IPS-18c (cell line): ENCODE data around the gene NCOA4.

ENCODE experiments used
- H3K4me3 ChIP-seq: 2 replicates; pipeline ENCODE4 v1.7.0; 2013; ENCODE audit warnings: low read depth, mild to moderate bottlenecking, low read length, moderate library complexity; ENCODE audit not compliant: insufficient read depth
- H3K9me3 ChIP-seq: one replicate; pipeline ENCODE4 v1.6.1; 2013; ENCODE audit warnings: mild to moderate bottlenecking, low read length, moderate library complexity; ENCODE audit not compliant: control insufficient read depth, insufficient read depth

The NCOA4 gene

GRCh38 chr10:46028584-46029460, 1.6 kb downstream of the NCOA4 start:
- Histone ChIP-seq H3K4me3 (no peak overlapping the region), H3K9me3 (no peaks in the 10 kb centered on the region)

DNA sequence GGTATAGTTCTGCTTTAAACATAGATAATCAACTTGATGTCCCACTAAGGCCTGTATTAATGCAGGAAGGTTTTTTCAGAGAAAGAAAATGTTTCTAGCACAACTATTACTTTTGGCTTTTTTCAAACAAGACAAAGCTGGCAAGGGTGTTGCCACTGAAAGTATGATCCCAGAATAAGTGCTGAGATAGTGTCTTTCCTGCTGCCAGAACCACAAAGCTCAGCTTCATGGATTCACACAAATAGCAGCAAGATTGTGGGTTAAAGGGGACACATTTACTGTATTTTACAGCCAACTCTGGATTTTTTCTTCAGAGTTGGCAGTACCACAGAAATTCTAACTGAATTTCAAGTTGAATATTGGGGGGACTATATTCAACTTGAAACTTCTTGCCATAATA, 4.3 kb downstream of the NCOA4 start:
- no peak overlapping the region for H3K4me3 ChIP-seq
- no peaks in the 10 kb centered on the region for H3K9me3 ChIP-seq

DNA sequence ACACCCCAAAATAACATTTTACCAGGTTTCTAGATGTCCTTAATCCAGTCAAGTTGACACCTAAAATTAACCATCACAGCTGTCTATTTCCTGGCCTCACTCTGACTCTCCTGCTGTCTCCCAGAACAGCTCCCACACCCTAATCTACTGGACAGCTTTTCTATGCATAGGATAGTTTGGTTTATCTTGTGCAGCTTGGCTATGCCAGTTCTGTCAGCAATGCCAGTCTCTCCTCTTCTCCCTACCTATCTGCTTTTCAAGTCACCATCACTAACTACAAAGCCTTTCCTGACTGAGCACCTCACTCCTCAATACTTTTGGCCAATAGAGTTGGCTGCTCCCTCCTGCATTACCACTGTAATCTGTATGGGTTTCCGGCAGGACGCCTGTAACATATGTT, 5.0 kb downstream of the NCOA4 start:
- no peak overlapping the region for H3K4me3 ChIP-seq

DNA sequence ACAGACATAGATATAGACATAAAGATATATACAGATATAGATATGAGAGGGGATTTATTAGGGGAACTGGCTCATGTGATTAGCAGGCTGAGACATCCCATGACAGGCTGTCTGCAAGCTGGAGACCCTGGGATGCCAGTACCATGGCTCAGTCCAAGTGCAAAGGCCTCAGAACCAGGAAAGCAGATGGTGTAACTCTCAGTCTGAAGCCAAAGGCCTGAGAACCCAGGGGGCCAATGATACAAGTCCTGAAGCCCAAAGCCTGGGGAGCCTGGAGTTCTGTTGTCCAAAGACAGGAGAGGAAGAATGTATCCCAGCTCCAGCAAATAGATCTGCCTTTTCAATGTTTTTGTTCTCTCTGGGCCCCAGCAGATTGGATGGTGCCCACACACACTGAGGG, 5.5 kb downstream of the NCOA4 start:
- H3K4me3 ChIP-seq, result no peak overlapping the region
- no peaks in the 10 kb centered on the region for H3K9me3 ChIP-seq

More for the DNA sequence above, 5.0 kb downstream of the NCOA4 start:
- H3K9me3 ChIP-seq, result no peaks in the 10 kb centered on the region

- Histone ChIP-seq H3K4me3 (peak overlapping the region; percentile 52), H3K9me3 (no peaks in the 10 kb centered on the region)
Observed at GRCh38 chr10:46022978-46023702, 7.3 kb downstream of the NCOA4 start.

DNA sequence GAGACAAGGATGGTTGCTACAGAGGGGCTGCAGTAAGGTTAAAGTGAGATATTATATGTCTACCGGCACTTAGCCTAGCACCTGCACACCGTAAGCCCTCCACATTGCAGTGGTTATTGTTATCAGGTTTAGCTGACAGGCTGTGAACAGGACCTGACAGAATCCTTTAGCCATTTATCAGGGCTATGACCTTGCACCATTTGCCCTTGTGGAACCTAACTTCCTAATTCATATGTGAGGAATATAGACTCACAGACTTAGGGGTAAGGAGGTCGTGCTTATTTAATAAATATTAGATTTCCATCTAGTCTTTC, 10.1 kb downstream of the NCOA4 start:
- Histone ChIP-seq H3K4me3 (no peak overlapping the region), H3K9me3 (no peaks in the 10 kb centered on the region)

DNA sequence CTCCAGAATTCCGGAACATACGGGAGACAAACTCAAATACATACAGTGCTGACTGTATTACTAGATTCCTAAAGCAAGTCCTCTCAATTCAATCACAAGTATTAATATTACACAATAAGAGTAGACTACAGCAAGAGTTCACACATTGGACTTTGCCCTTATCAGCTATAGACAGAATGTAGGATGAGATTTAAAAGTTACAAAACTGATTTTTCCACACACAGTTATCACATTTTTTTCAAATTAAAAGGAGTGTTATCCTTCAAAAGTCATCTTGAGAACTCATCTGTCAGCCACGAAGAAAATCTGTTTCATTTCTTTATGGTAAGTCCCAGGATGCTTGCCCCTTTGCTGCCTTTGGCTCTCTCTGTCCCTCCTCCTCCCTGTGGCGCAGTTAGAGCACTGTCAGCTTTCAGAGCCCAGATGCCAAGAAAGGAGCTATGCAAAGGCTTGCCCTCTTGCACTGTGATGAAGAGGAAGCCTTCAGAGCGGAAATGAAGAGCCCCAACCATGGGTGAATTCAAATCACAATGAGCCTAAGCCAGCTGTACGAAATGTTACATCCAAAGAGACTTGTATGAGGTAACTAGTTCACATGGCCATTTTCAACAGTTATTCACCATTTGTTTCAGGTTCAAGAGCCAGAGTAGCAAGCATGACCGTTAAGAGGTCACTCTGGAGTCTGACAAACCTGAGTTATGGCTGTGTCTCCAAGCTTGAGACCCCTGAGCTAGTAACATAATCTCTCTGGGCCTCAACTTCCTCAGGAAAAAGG, 10.7 kb downstream of the NCOA4 start:
- no peak overlapping the region for H3K4me3 ChIP-seq

GRCh38 chr10:46019177-46019528, 11.3 kb downstream of the NCOA4 start:
- no peak overlapping the region for H3K4me3 ChIP-seq
- no peaks in the 10 kb centered on the region for H3K9me3 ChIP-seq

More for the DNA sequence above, 10.7 kb downstream of the NCOA4 start:
- no peaks in the 10 kb centered on the region for H3K9me3 ChIP-seq

GRCh38 chr10:46018453-46019176, 11.8 kb downstream of the NCOA4 start:
- Histone ChIP-seq H3K9me3 (no peaks in the 10 kb centered on the region), H3K4me3 (no peak overlapping the region)

DNA sequence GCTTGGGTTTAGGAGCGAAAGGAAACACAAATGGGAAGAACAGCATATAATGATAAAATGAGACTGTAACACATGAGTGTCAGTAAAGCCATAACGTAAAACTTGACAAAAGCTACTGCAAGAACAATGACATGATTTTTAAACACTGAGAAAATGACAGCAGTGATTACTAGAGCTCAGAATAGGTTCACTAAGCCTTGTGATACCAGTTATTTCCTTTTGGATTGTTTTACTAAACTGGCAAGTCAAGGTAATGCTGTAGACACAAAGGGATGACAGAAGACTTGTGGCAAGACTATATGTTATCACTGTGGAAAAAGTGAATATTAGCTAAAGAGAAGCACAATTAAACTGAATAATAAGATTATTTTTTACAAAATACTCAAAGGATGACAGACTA, 12.7 kb downstream of the NCOA4 start:
- Histone ChIP-seq H3K4me3 (no peak overlapping the region), H3K9me3 (no peaks in the 10 kb centered on the region)

DNA sequence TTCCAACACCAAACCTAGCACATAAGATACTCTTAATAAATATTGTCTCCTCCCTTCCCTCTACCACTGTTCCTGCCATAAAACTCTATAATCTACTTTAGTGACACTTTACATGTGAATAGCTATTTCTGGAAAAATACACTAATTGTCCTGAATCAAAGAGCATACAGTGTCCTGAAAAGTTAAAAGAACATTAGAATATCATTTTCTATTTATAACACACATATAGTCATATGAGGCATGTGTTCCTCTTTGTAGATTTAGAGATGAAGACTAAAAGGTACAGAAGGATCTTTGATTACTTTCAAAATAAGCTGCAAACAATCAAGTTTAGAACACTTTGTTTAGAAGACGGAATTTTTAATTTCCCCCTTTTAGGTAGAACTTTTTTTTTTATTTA, 13.6 kb downstream of the NCOA4 start:
- H3K4me3 ChIP-seq, result no peak overlapping the region
- H3K9me3 ChIP-seq, result no peaks in the 10 kb centered on the region

DNA sequence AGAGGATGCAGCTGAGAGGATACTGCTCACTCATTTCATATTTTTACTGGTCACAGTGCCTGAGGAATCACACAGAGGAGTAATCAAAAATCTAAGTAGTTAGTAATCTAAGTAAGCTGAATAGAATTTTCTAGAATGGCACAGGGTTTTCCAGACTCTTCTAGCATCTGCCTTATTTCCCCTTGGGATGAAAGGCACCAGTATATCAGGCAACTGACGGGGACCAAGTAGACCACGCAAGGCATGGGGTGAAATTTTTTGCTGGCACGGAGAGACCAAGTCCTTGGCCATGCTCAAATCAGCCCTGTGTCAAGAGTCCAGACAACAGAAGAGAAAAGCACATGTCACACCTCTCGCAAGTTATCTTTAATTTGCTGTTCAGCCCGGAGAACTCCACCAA, 14.2 kb downstream of the NCOA4 start:
- Histone ChIP-seq H3K4me3 (no peak overlapping the region), H3K9me3 (no peaks in the 10 kb centered on the region)

DNA sequence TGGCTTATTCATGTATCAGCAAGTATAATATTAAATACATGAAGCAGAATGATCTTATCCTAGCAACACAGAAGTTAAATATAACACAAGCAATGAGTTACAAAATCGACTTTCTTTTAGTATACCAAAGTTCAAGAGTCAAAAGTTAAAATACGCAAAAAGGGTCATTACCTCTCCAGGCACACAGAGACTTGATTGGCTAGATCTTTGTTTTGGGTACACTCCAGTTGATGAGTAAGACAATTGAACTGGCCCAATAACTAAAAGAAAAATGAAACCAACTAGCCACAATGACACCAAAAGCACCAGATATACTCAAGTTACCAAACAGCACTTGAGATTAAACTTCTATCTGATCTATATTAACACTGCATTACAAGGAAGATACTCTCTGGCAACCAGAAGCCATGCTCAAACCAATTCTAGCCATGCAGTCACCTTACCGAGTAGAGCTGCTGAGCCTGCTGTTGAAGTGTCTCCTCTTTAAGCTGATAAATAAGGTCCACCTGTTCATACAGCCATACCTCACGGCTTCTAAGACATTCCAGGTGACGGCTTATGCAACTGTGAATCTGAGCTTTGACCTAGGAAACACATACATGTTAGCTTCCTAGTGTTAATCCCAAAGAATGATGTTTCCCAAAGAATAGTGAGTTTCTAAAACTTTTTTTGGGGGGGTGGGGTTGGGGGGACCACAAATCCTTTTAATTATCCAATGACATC, 15.6 kb downstream of the NCOA4 start:
- Histone ChIP-seq H3K4me3 (no peak overlapping the region), H3K9me3 (no peaks in the 10 kb centered on the region)

GRCh38 chr10:46014206-46014605, 16.2 kb downstream of the NCOA4 start:
- no peaks in the 10 kb centered on the region for H3K9me3 ChIP-seq
- H3K4me3 ChIP-seq, result no peak overlapping the region

DNA sequence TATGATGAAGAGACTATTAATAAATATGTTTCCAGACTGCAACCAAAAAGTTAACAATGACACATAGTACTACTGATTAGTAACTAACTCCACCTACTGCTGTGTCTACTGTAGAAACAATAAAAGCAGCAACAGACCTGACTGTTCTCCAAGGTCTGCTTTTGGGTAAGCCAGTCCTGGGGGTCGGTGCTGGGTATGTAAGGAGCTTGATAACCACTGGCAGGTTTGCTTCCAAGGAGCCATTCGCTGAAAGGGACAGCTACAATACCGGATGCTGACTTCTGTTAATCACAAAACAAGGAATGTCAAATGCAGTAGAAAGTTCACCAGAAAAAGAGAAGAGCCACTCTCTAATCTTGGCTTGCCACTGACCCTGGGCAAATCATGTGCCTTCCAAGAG, 17.7 kb downstream of the NCOA4 start:
- H3K9me3 ChIP-seq, result no peaks in the 10 kb centered on the region
- H3K4me3 ChIP-seq, result no peak overlapping the region

DNA sequence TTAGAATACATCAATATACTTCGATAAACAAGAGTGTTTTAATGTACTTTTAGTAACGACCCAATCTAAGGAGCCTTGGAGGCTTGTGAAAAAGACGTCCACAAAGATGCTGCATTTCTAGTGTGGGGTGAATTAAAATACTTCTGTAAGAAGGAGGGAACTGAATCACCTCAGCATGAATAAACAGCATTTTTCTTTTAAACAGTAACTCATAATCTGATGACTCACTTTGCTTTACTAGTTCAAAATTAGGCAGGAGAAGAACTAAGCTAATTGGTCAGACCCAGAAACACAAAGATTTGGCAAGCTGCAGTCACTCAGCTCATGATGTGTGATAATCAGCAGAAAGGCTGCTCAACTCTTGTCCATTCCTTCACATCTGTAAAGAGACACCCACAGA, 24.2 kb downstream of the NCOA4 start:
- no peak overlapping the region for H3K4me3 ChIP-seq
- no peaks in the 10 kb centered on the region for H3K9me3 ChIP-seq

- Histone ChIP-seq H3K9me3 (no peaks in the 10 kb centered on the region), H3K4me3 (no peak overlapping the region)
Observed at GRCh38 chr10:46005383-46005782, 25.0 kb downstream of the NCOA4 start.
